ENCODE results near the gene SSRP1. TPM values are rescaled to one million over a fixed set of nuclear protein-coding genes. Genes with fewer than 3 reads are reported as not detected.

SSRP1 gene
- total and polyA plus RNA-seq, 9 of the 15 experiments (the other 6 are each of a cell fraction or from before 2014, with no cell fraction given) = 91.1 to 416 (median 245) TPM

DNA sequence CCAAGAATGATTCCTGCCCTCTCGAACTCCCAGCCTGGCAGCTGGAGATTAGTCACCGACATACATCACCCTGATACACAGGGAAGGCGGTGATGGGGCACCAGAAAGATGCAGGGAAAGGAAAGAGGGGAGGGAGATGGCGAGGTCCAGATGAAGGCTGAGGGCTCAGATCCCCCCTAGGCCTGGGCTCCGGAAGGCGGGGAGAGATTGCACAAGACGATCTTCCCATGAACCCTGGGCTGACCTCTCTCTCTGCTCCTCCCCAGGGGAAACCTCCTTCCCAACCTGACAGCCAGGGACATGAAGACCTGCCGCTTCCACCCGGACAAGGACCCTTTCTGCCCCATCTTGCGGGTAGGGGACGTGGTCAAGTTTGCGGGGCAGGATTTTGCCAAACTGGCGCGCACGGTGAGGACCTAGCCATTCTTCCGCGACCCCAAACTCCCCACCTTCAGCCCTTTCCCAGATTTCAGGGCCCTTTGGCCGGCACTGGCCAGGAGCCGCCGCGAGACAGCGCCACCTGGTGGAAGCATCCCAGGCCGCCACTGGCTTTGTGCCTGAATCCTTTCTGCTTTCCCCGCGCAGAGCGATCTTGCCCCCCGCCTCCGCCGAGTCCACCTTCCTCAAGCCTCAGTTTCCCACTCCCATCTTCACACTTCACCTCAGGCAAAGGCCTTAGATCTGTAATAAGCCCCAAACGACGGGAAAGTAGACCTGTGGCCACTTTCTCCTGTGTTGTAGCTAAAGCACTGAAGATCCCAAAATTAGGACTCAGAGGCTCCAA is 14.0 kb upstream of the SSRP1 start (continued):
- TF ChIP-seq SMAD4 (CRISPR knock-in tag; conservative IDR thresholded peaks at IDR 0.05) (no peak), RFX1 (IDR thresholded peaks at IDR 0.05) (no peak), ZNF583 (CRISPR knock-in tag; IDR thresholded peaks at IDR 0.05) (no peak), HSF4 (CRISPR knock-in tag; IDR thresholded peaks at IDR 0.05; ENCODE audit: borderline replicate concordance) (no peak), CHD2 (IDR thresholded peaks at IDR 0.05; ENCODE audit: low read depth, low read length) (no peak), ZBTB40 (IDR thresholded peaks at IDR 0.05) (no peak), ZBTB40 (CRISPR knock-in tag; IDR thresholded peaks at IDR 0.05) (no peak), SIRT6 (IDR thresholded peaks at IDR 0.05; ENCODE audit: low read depth, low read length) (no peak), EP400 (IDR thresholded peaks at IDR 0.05) (no peak), PTTG1 (tag; IDR thresholded peaks at IDR 0.05; ENCODE audit: low read depth) (no peak), HEY1 (CRISPR knock-in tag; IDR thresholded peaks at IDR 0.05; ENCODE audit: borderline replicate concordance) (no peak), ZNF174 (CRISPR knock-in tag; IDR thresholded peaks at IDR 0.05) (no peak), CBFA2T3 (IDR thresholded peaks at IDR 0.05) (no peak), NKRF (IDR thresholded peaks at IDR 0.05; ENCODE audit: borderline replicate concordance) (no peak), CTCF (IDR thresholded peaks at IDR 0.05 in 2 of 3, conservative IDR thresholded peaks at IDR 0.05 in 1 of 3; ENCODE audit: insufficient read depth in 2 of 3, low read depth in 1 of 3, low read length in 3 of 3) (peak; percentile 81 to 89 (median 83)), MED1 (CRISPR knock-in tag; IDR thresholded peaks at IDR 0.05; ENCODE audit: borderline replicate concordance) (no peak)

Data from K562 (cell line).